Measurements from ENCODE around the gene LEKR1. TPM values are rescaled to one million over a fixed set of nuclear protein-coding genes. Genes with fewer than 3 reads are reported as not detected.
A peak's percentile ranks its signal among the peaks of the same experiment; 100 is the strongest.

Gene LEKR1
- total and polyA plus RNA-seq, 2 of the 13 experiments (the other 11 are each of a cell fraction or from before 2014, with no cell fraction given) = 0.49 to 1.5 TPM

DNA sequence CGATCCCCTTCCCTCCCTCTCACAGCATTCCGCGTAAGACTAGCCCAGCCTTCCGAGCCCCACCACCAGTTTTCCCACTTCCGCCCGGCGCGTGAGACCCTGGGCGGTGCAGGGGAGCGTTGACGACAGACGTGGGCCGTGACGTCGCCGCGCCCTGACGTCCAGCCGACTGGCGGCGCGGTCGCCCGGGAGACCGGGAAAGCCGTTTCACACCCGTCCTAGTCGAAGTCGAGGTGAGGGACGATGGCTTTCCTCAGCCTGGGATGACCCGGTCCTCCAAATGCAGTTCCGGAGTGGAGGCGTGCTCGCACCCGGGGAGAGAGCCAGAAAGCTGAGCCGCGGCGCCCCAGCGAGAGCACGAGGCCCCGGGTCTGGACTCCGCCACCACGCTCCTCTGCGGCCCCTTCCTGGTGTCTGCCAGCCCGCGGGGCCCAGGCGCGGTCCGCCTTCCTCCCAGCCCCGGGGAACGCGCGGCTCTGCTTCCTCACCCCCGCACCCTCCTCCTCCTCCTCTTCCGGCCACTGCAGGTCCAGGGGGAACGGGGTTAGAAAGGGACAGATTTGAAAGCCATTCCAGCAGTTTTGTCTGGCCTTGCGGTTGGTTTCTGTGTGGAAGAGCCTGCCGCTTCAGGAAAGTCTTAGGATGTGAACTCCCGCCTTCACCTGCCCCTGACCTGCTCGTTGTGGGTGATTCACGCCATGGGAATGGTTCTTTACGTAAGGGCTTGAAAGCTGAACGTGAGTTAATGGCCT, at the start of gene LEKR1 (continued):
- TF ChIP-seq, protein P1, sequence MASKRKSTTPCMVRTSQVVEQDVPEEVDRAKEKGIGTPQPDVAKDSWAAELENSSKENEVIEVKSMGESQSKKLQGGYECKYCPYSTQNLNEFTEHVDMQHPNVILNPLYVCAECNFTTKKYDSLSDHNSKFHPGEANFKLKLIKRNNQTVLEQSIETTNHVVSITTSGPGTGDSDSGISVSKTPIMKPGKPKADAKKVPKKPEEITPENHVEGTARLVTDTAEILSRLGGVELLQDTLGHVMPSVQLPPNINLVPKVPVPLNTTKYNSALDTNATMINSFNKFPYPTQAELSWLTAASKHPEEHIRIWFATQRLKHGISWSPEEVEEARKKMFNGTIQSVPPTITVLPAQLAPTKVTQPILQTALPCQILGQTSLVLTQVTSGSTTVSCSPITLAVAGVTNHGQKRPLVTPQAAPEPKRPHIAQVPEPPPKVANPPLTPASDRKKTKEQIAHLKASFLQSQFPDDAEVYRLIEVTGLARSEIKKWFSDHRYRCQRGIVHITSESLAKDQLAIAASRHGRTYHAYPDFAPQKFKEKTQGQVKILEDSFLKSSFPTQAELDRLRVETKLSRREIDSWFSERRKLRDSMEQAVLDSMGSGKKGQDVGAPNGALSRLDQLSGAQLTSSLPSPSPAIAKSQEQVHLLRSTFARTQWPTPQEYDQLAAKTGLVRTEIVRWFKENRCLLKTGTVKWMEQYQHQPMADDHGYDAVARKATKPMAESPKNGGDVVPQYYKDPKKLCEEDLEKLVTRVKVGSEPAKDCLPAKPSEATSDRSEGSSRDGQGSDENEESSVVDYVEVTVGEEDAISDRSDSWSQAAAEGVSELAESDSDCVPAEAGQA (IDR thresholded peaks at IDR 0.05; ENCODE audit: low read depth) = peak; percentile 83
- TF ChIP-seq, protein P1 (CRISPR knock-in tag; IDR thresholded peaks at IDR 0.05; ENCODE audit: borderline replicate concordance) = no peak
- 0 out of 2 replicates have a peak, but pooled peaks have one; percentile 46 for TF ChIP-seq MAF1 (CRISPR knock-in tag; IDR thresholded peaks at IDR 0.05; ENCODE audit: borderline replicate concordance)
- TF ChIP-seq, protein P2, sequence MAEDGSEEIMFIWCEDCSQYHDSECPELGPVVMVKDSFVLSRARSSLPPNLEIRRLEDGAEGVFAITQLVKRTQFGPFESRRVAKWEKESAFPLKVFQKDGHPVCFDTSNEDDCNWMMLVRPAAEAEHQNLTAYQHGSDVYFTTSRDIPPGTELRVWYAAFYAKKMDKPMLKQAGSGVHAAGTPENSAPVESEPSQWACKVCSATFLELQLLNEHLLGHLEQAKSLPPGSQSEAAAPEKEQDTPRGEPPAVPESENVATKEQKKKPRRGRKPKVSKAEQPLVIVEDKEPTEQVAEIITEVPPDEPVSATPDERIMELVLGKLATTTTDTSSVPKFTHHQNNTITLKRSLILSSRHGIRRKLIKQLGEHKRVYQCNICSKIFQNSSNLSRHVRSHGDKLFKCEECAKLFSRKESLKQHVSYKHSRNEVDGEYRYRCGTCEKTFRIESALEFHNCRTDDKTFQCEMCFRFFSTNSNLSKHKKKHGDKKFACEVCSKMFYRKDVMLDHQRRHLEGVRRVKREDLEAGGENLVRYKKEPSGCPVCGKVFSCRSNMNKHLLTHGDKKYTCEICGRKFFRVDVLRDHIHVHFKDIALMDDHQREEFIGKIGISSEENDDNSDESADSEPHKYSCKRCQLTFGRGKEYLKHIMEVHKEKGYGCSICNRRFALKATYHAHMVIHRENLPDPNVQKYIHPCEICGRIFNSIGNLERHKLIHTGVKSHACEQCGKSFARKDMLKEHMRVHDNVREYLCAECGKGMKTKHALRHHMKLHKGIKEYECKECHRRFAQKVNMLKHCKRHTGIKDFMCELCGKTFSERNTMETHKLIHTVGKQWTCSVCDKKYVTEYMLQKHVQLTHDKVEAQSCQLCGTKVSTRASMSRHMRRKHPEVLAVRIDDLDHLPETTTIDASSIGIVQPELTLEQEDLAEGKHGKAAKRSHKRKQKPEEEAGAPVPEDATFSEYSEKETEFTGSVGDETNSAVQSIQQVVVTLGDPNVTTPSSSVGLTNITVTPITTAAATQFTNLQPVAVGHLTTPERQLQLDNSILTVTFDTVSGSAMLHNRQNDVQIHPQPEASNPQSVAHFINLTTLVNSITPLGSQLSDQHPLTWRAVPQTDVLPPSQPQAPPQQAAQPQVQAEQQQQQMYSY (CRISPR knock-in tag; IDR thresholded peaks at IDR 0.05) = peak; percentile 50; the same call in 1 of the 2 replicates
- TF ChIP-seq ZNF446 (CRISPR knock-in tag; IDR thresholded peaks at IDR 0.05) = 0 out of 2 replicates have a peak, but pooled peaks have one; percentile 22
- TF ChIP-seq RBFOX2 (IDR thresholded peaks at IDR 0.05; ENCODE audit: low read depth, low read length) = peak; percentile 75
- 0 out of 2 replicates have a peak, but pooled peaks have one; percentile 31 for TF ChIP-seq ZNF546 (CRISPR knock-in tag; conservative IDR thresholded peaks at IDR 0.05)
- peak; percentile 64; the same call in 1 of the 2 replicates for TF ChIP-seq ZSCAN25 (CRISPR knock-in tag; IDR thresholded peaks at IDR 0.05)
- no peak for TF ChIP-seq GLI4 (CRISPR knock-in tag; IDR thresholded peaks at IDR 0.05; ENCODE audit: borderline replicate concordance)
- peak; percentile 21; the same call in 1 of the 2 replicates for TF ChIP-seq GABPA (IDR thresholded peaks at IDR 0.05; ENCODE audit: low read depth, low read length)
- TF ChIP-seq GABPA (CRISPR knock-in tag; IDR thresholded peaks at IDR 0.05; ENCODE audit: low read depth) = peak; percentile 41
- peak; percentile 60 for TF ChIP-seq ZNF777 (CRISPR knock-in tag; IDR thresholded peaks at IDR 0.05)
- peak; percentile 72 for TF ChIP-seq ZNF709 (CRISPR knock-in tag; IDR thresholded peaks at IDR 0.05)
- TF ChIP-seq REXO4 (CRISPR knock-in tag; IDR thresholded peaks at IDR 0.05; ENCODE audit: borderline replicate concordance) = no peak
- peak; percentile 79 for TF ChIP-seq BHLHE40 (IDR thresholded peaks at IDR 0.05; ENCODE audit: low read length)
- peak; percentile 94 for TF ChIP-seq NRL (CRISPR knock-in tag; IDR thresholded peaks at IDR 0.05; ENCODE audit: borderline replicate concordance)
- TF ChIP-seq, protein P3, sequence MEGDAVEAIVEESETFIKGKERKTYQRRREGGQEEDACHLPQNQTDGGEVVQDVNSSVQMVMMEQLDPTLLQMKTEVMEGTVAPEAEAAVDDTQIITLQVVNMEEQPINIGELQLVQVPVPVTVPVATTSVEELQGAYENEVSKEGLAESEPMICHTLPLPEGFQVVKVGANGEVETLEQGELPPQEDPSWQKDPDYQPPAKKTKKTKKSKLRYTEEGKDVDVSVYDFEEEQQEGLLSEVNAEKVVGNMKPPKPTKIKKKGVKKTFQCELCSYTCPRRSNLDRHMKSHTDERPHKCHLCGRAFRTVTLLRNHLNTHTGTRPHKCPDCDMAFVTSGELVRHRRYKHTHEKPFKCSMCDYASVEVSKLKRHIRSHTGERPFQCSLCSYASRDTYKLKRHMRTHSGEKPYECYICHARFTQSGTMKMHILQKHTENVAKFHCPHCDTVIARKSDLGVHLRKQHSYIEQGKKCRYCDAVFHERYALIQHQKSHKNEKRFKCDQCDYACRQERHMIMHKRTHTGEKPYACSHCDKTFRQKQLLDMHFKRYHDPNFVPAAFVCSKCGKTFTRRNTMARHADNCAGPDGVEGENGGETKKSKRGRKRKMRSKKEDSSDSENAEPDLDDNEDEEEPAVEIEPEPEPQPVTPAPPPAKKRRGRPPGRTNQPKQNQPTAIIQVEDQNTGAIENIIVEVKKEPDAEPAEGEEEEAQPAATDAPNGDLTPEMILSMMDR (CRISPR knock-in tag; IDR thresholded peaks at IDR 0.05) = peak; percentile 2; the same call in 1 of the 2 replicates
- TF ChIP-seq ZNF607 (CRISPR knock-in tag; IDR thresholded peaks at IDR 0.05; ENCODE audit: borderline replicate concordance) = peak; percentile 67; the same call in 1 of the 2 replicates
